Measurements from ENCODE around the gene TRPV4. TPM values are rescaled to one million over a fixed set of nuclear protein-coding genes. Genes with fewer than 3 reads are reported as not detected.
A peak's percentile ranks its signal among the peaks of the same experiment; 100 is the strongest.

The TRPV4 gene
- total and polyA plus RNA-seq, 9 of the 15 experiments (the other 6 are each of a cell fraction or from before 2014, with no cell fraction given), result 0.13 TPM; not detected in 8

DNA sequence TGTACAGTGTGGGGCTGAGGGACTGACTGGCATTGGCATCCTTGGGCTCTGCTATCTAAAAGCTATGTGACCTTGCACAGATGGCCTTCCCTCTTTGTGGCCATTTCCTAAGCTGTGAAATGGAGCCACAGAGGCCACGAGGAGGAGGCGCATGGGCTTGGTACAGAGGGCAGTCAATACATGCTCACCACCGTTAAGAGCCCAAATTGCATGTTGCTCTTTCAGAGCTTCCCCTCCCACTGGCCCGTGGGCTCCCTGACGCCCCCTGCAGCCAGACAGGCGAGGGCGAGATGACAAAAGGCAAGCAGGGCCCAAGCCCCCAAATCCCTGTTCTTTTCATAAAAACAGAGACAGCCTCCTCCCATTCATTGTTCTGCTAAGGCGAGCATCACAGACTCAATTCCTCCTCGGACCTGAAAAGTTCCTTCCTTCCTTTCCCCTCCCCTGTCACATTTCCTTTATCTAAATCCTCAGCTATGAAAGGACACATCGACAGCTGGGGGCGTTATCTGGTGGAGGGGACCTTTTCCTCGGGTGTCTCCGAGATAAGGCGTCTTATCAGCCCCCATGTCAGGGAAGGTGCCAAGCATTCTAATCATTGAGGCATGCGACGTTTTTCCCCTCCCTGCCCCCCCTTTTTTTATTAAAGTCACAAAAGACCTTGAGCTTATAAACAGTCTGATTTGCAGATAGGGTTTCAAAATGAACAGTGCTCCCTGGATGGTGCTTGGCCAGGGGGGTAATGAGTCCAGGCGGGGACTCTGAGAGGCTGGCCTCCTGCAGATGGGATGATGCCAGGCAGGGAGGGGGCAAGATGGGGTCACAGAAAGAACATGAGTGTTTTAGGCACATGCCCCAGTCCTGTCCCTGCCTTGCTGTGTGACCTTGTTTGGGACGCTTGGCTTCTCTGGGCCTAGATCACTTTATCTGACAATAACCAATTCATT, 93.2 kb downstream of the TRPV4 start (continued):
- TF ChIP-seq, protein P1, sequence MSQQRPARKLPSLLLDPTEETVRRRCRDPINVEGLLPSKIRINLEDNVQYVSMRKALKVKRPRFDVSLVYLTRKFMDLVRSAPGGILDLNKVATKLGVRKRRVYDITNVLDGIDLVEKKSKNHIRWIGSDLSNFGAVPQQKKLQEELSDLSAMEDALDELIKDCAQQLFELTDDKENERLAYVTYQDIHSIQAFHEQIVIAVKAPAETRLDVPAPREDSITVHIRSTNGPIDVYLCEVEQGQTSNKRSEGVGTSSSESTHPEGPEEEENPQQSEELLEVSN (IDR thresholded peaks at IDR 0.05; ENCODE audit: borderline replicate concordance in 1 of 2, extremely low read depth in 1 of 2, insufficient read depth in 1 of 2, insufficient read length in 1 of 2, low read depth in 1 of 2, low read length in 1 of 2, poor library complexity in 1 of 2, severe bottlenecking in 1 of 2), result no peak
- TF ChIP-seq LEF1 (IDR thresholded peaks at IDR 0.05), result no peak
- TF ChIP-seq ZNF408 (CRISPR knock-in tag; IDR thresholded peaks at IDR 0.05; ENCODE audit: low read depth), result no peak
- TF ChIP-seq PRMT5 (CRISPR knock-in tag; IDR thresholded peaks at IDR 0.05), result no peak
- TF ChIP-seq MIER1 (IDR thresholded peaks at IDR 0.05; ENCODE audit: low read depth), result no peak
- TF ChIP-seq, protein P2, sequence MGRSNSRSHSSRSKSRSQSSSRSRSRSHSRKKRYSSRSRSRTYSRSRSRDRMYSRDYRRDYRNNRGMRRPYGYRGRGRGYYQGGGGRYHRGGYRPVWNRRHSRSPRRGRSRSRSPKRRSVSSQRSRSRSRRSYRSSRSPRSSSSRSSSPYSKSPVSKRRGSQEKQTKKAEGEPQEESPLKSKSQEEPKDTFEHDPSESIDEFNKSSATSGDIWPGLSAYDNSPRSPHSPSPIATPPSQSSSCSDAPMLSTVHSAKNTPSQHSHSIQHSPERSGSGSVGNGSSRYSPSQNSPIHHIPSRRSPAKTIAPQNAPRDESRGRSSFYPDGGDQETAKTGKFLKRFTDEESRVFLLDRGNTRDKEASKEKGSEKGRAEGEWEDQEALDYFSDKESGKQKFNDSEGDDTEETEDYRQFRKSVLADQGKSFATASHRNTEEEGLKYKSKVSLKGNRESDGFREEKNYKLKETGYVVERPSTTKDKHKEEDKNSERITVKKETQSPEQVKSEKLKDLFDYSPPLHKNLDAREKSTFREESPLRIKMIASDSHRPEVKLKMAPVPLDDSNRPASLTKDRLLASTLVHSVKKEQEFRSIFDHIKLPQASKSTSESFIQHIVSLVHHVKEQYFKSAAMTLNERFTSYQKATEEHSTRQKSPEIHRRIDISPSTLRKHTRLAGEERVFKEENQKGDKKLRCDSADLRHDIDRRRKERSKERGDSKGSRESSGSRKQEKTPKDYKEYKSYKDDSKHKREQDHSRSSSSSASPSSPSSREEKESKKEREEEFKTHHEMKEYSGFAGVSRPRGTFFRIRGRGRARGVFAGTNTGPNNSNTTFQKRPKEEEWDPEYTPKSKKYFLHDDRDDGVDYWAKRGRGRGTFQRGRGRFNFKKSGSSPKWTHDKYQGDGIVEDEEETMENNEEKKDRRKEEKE (IDR thresholded peaks at IDR 0.05; ENCODE audit: borderline replicate concordance in 1 of 2, control insufficient read depth in 1 of 2, low read depth in 2 of 2, low read length in 1 of 2), result no peak
- no peak for TF ChIP-seq ZC3H11A (IDR thresholded peaks at IDR 0.05; ENCODE audit: low read depth, low read length)
- TF ChIP-seq CBX5 (IDR thresholded peaks at IDR 0.05; ENCODE audit: borderline replicate concordance, low read depth), result no peak
- no peak for TF ChIP-seq CBX8 (IDR thresholded peaks at IDR 0.05; ENCODE audit: borderline replicate concordance, extremely low read depth, low read depth, low read length, poor library complexity, severe bottlenecking)
- peak; percentile 87 for TF ChIP-seq TEAD4 (IDR thresholded peaks at IDR 0.05; ENCODE audit: low read length)
- TF ChIP-seq TEAD4 (CRISPR knock-in tag; IDR thresholded peaks at IDR 0.05; ENCODE audit: borderline replicate concordance), result no peak
- TF ChIP-seq RBM39 (optimal IDR thresholded peaks at IDR 0.05; ENCODE audit: low read depth, low read length), result no peak
- no peak for TF ChIP-seq CEBPB (tag; IDR thresholded peaks at IDR 0.05)
- TF ChIP-seq, protein P3, sequence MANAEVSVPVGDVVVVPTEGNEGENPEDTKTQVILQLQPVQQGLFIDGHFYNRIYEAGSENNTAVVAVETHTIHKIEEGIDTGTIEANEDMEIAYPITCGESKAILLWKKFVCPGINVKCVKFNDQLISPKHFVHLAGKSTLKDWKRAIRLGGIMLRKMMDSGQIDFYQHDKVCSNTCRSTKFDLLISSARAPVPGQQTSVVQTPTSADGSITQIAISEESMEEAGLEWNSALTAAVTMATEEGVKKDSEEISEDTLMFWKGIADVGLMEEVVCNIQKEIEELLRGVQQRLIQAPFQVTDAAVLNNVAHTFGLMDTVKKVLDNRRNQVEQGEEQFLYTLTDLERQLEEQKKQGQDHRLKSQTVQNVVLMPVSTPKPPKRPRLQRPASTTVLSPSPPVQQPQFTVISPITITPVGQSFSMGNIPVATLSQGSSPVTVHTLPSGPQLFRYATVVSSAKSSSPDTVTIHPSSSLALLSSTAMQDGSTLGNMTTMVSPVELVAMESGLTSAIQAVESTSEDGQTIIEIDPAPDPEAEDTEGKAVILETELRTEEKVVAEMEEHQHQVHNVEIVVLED (CRISPR knock-in tag; IDR thresholded peaks at IDR 0.05), result no peak
- no peak for TF ChIP-seq NCOA2 (IDR thresholded peaks at IDR 0.05; ENCODE audit: partially characterized antibody in 2 of 2)
- no peak for TF ChIP-seq MXI1 (IDR thresholded peaks at IDR 0.05; ENCODE audit: low read depth, low read length)
- no peak for TF ChIP-seq NR2C1 (IDR thresholded peaks at IDR 0.05)
- no peak for TF ChIP-seq NR2C1 (tag; IDR thresholded peaks at IDR 0.05)
- TF ChIP-seq KLF13 (tag; IDR thresholded peaks at IDR 0.05; ENCODE audit: borderline replicate concordance, low read depth), result no peak
- no peak for TF ChIP-seq ILK (tag; IDR thresholded peaks at IDR 0.05; ENCODE audit: borderline replicate concordance, low read depth)
- TF ChIP-seq NCOR1 (IDR thresholded peaks at IDR 0.05), result peak; percentile 75
